GM21526 (cell line): ENCODE results near the gene LIMA1.
"Not testable (repeated sequence)": the region's sequence is repeated elsewhere in the genome, so short reads cannot be mapped to it uniquely, and the experiment has no call there.

ENCODE experiments used
- ATAC-seq: cut with Tn5 transposase; IDR thresholded peaks from one replicate; pipeline ENCODE4 v1.9.1; 2021; ENCODE audit warnings: moderate library complexity; ENCODE audit not compliant: unreplicated experiment, low FRiP score

The LIMA1 gene

GRCh38 chr12:50221228-50222008, 61.9 kb downstream of the LIMA1 start:
- ATAC-seq, result no peak

DNA sequence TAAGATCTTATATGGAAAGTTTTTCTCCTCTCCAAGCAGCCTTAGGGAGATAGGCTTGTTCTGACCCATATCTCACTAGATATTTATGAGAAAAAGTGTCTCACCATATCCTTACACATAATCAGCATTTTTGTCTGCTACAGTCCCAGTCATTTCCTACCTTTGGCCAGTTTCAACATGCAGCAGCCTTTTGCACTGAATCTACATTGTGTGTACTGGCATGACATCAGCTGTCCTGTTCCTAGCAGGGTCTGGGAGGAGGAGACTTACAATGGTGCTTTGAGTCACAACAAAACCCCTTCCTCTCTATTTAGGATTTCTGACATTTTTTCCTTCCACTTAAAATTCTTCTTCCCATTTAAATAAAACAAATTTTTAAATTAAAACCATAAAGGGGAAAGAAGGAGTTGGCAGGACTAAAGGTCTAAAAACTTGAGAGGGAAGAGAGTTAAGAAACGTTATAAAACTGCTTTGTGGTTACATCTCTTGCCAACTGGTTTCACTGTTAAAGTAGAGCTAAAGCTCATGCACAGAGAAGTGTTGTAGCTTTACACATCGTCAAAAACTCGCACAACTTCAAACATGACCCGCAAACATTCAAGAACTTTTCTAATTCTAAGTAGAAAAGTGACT, 62.8 kb downstream of the LIMA1 start:
- no peak for ATAC-seq

- no peak for ATAC-seq
Observed at GRCh38 chr12:50219544-50219943, 63.8 kb downstream of the LIMA1 start.

GRCh38 chr12:50219001-50219400, 64.3 kb downstream of the LIMA1 start:
- not testable (repeated sequence) for ATAC-seq

DNA sequence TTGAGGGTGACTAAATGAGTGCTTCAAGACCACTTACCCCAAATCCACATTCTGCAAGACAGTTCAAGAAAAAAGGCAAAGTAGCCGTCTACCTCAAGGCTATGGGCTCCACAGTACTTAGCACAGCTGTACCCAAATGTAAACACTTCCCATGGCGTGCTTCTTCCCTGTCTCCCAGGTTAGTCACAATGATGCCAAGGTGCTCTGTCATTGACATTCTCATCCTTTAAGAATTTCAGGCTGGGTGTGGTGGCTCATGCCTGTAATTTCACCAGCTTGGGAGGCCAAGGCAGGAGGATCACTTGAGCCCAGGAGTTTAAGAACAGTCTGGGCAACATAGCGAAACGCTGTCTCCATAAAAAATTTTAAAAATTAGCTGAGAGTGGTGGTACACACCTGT, 64.9 kb downstream of the LIMA1 start:
- ATAC-seq, result no peak

GRCh38 chr12:50217202-50217601, 66.1 kb downstream of the LIMA1 start:
- ATAC-seq, result no peak

- no peak for ATAC-seq
Observed at GRCh38 chr12:50215033-50215432, 68.3 kb downstream of the LIMA1 start.

- ATAC-seq, result no peak
Observed at GRCh38 chr12:50214018-50214417, 69.3 kb downstream of the LIMA1 start.

- no peak for ATAC-seq
Observed at GRCh38 chr12:50213439-50213838, 69.9 kb downstream of the LIMA1 start.

- ATAC-seq, result no peak
Observed at GRCh38 chr12:50212071-50212467, 71.3 kb downstream of the LIMA1 start.

GRCh38 chr12:50211392-50212070, 71.8 kb downstream of the LIMA1 start:
- ATAC-seq, result no peak

DNA sequence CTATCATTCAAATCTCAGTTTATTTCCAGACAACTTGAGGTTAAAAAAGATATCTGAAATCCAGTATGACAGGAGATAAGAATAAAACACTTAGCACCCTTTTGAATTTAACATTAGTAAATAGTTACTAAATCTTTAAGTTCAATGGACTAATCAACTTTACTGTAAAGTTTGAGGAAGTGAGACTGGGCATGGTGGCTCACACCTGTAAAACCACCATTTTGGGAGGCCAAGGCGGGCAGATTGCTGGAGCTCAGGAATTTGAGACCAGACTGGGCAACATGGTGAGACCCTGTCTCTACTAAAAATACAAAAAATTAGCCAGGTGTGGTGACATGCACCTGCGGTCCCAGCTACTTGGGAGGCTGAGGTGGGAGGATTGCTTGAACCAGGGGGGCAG, 75.9 kb downstream of the LIMA1 start:
- no peak for ATAC-seq

DNA sequence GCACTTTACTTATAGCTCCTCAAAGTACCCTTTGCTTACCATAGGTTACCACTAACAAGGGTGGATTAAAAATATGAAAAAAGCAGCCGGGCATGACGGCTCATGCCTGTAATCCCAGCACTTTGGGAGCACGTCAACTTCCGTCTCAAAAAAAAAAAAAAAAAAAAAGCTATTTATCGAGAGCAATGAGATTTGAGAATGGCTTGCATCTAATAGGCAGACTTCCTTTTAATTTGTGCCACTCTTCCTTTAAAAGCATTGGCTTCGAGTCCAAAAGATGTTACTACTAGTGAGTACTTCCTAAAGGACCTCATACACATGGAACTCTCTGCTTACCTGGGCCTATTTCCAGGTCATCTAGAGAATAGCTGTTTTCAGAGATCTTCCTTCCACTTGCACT, 77.7 kb downstream of the LIMA1 start:
- ATAC-seq, result no peak

DNA sequence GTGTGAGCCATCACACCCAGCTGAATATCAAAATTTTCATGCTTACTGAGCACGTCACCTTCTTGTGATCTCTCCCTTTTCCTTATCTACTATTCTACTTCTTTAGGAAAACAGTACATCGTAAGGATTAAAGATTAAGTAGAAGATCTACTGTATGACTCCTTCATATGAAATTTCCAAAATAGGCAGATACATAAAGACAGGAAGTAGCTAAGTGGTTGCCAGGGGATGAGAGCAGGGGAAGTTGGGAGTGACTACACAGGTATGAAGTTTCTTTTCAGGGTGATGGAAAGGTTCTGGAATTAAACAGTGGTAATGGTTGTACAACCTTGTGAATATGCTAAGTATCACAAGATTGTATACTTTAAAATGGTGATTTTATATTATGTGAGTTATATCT, 79.6 kb downstream of the LIMA1 start:
- no peak for ATAC-seq

GRCh38 chr12:50201987-50202521, 81.3 kb downstream of the LIMA1 start:
- ATAC-seq, result no peak

- ATAC-seq, result no peak
Observed at GRCh38 chr12:50200552-50201273, 82.6 kb downstream of the LIMA1 start.

DNA sequence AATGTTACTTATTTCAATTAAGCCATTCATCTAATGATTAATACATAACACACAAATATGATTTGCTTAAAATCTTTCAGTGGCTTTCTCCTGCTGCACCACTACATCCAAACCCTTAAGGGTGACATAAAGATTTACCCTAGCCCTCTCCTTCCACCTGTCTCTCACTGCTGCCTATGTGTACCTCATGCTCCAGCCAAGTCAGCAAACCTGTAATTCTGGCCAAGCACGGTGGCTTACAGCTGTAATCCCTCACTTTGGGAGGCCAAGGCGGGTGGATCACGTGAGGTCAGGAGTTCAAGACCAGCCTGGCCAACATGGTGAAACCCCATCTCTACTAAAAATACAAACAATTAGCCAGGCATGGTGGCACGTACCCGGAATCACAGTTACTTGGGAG, 84.5 kb downstream of the LIMA1 start:
- ATAC-seq, result no peak

- no peak for ATAC-seq
Observed at GRCh38 chr12:50197297-50197727, 86.0 kb downstream of the LIMA1 start.

GRCh38 chr12:50196537-50196936, 86.8 kb downstream of the LIMA1 start:
- no peak for ATAC-seq

DNA sequence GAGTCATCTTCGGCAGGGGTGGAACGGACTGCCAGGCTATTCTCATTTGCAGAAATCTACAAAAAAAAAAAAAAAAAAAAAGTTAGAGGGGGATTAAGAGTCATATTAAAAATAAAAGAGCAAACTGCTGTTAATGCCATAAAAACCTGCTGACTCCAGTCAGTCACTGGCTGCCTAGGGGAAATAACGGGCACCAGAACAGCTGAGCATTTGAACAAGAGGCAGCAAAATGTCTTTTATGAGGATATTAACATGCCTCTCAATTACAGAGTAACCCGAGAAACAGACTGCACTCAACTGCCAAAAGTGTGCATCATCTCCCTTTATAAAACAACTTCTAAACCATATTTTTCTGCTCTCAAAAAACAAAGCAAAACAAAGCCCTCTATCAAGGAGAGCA, 87.5 kb downstream of the LIMA1 start:
- no peak for ATAC-seq

DNA sequence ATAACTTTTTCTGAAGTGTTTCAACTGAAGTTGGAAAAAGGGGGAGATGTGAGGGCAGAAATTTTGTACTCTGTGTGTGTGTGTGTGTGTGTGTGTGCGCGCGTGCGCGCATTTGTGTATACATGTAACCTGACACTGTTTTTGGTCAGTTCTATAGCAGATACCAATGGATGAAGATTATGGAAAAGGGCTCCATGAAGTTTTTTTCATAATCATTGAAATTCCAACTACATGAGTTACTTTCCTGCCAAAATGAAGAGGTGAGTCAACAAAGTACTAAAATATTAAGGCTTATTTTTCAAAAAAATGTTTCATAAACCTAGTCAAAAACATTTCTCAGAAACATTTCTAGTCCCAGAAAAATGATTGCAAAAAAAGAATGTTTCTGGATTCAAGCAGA, 90.4 kb downstream of the LIMA1 start:
- no peak for ATAC-seq
